Suprapubic skin (tissue), 3 donors: ENCODE measurements around the gene CDK5R1.

Experiments used
- CTCF ChIP-seq, 2 donors: fragments of 200-600 bp in 1 of 2; fragments of 450-650 bp in 1 of 2; sonication (generic) in 1 of 2; IDR thresholded peaks; one replicate each; pipeline ENCODE4 v1.5.1; 2016 to 2019; ENCODE audit warnings: antibody characterized with exemption in 2 of 2, mild to moderate bottlenecking in 1 of 2, moderate library complexity in 1 of 2
- EP300 ChIP-seq: sonication (generic); formaldehyde crosslinking; IDR thresholded peaks from one replicate; pipeline ENCODE4 v1.6.1; 2017; ENCODE audit warnings: antibody characterized with exemption
- POLR2A ChIP-seq, 2 donors: fragments of 450-650 bp; IDR thresholded peaks; one replicate each; pipeline ENCODE4 v1.6.1; 2017; ENCODE audit warnings: antibody characterized with exemption in 2 of 2, mild to moderate bottlenecking in 2 of 2, moderate library complexity in 2 of 2

GRCh38 chr17:32529604-32530003 lies 42.8 kb downstream of the CDK5R1 start:
- TF ChIP-seq POLR2A (IDR thresholded peaks at IDR 0.05) = no peak
- no peak for TF ChIP-seq CTCF (IDR thresholded peaks at IDR 0.05)
- TF ChIP-seq EP300 = no peak
